B cell (primary cell): Measurements from ENCODE around the gene ADK. TPM values are rescaled to one million over a fixed set of nuclear protein-coding genes. Genes with fewer than 3 reads are reported as not detected.

ENCODE experiments used
- ATAC-seq: fragments of 200-7000 bp; cut with Tn5 transposase; one replicate; pipeline ENCODE4 v1.10.0; 2021; ENCODE audit warnings: low read depth, mild to moderate bottlenecking, moderate number of reproducible peaks, moderate library complexity
- CTCF ChIA-PET: fragments of 350-600 bp; sonication (Branson Sonifier 250); formaldehyde crosslinking; loops from one replicate; lab custom pipeline; 2021; ENCODE audit warnings: antibody characterized with exemption, inconsistent platforms; lab: Charles Lee
- POLR2A ChIA-PET: fragments of 350-600 bp; sonication (Branson Sonifier 250); formaldehyde crosslinking; loops from one replicate; lab custom pipeline; 2021; ENCODE audit warnings: antibody characterized with exemption; lab: Charles Lee
- DNase-seq: peaks from one replicate; pipeline ENCODE4 v3.0.0; 2013
- H2AFZ ChIP-seq: 2 replicates; pipeline ENCODE4 v1.6.1; 2012; ENCODE audit warnings: mild to moderate bottlenecking, low read depth, low read length; ENCODE audit not compliant: insufficient read depth, poor library complexity, severe bottlenecking
- H3K27ac ChIP-seq, 2 donors: 1 replicate in 1 of 2; 2 replicates in 1 of 2; pipeline ENCODE4 v1.5.1; 2012 to 2013; ENCODE audit warnings: low read length in 2 of 2, mild to moderate bottlenecking in 2 of 2, moderate library complexity in 1 of 2
- H3K27me3 ChIP-seq, 4 experiments: fragments of 200-600 bp in 1 of 4; sonication (generic) in 1 of 4; replicated peaks in 1 of 4; 1 replicate in 2 of 4; 2 replicates in 2 of 4; pipeline versions ENCODE4 v1.6.1 to v1.7.0; 2013 to 2016; ENCODE audit warnings: low read length in 3 of 4, mild to moderate bottlenecking in 2 of 4, mixed read lengths in 1 of 4, moderate library complexity in 1 of 4; ENCODE audit not compliant: insufficient read depth in 4 of 4, control insufficient read depth in 3 of 4; ENCODE audit errors: control extremely low read depth in 1 of 4
- H3K36me3 ChIP-seq, 2 experiments: replicated peaks in 1 of 2; 1 replicate in 1 of 2; 2 replicates in 1 of 2; pipeline versions ENCODE4 v1.6.1 to v1.7.1; 2013; ENCODE audit warnings: low read length in 1 of 2; ENCODE audit not compliant: insufficient read depth in 2 of 2, control insufficient read depth in 1 of 2; ENCODE audit errors: control extremely low read depth in 1 of 2, extremely low read depth in 1 of 2
- H3K4me1 ChIP-seq, 2 donors: fragments of 200-600 bp in 1 of 2; sonication (generic) in 1 of 2; 1 replicate in 1 of 2; 2 replicates in 1 of 2; pipeline versions ENCODE4 v1.5.1 to v1.6.1; 2013 to 2017; ENCODE audit warnings: low read length in 2 of 2; ENCODE audit not compliant: control insufficient read depth in 2 of 2, insufficient read depth in 2 of 2
- H3K4me2 ChIP-seq: replicated peaks from 2 replicates; pipeline ENCODE3; 2012; ENCODE audit warnings: mild to moderate bottlenecking, low read depth, low read length; ENCODE audit not compliant: poor library complexity, severe bottlenecking
- H3K4me3 ChIP-seq, 5 experiments: fragments of 200-600 bp in 1 of 5; sonication (generic) in 1 of 5; 1 replicate in 3 of 5; 2 replicates in 2 of 5; pipeline versions ENCODE4 v1.5.1 to v1.7.0; 2011 to 2016; ENCODE audit warnings: low read length in 4 of 5, mild to moderate bottlenecking in 4 of 5, low read depth in 2 of 5, control low read depth in 1 of 5, moderate library complexity in 1 of 5; ENCODE audit not compliant: insufficient read depth in 1 of 5; ENCODE audit errors: control extremely low read depth in 1 of 5, extremely low read depth in 1 of 5
- H3K79me2 ChIP-seq: fragments of 200-600 bp; sonication (generic); one replicate; pipeline ENCODE4 v1.6.0; 2016; ENCODE audit warnings: low read length; ENCODE audit not compliant: control insufficient read depth, insufficient read depth
- H3K9ac ChIP-seq: fragments of 200-600 bp; sonication (generic); 2 replicates; pipeline ENCODE4 v1.6.1; 2017; ENCODE audit warnings: mild to moderate bottlenecking, low read length, moderate library complexity
- H3K9me3 ChIP-seq, 3 donors: one replicate each; pipeline versions ENCODE4 v1.6.1 to v1.7.1; 2013; ENCODE audit warnings: low read length in 2 of 3; ENCODE audit not compliant: control insufficient read depth in 2 of 3, insufficient read depth in 1 of 3; ENCODE audit errors: control extremely low read depth in 1 of 3
- H4K20me1 ChIP-seq: 2 replicates; pipeline ENCODE4 v1.6.0; 2012; ENCODE audit warnings: mild to moderate bottlenecking, low read length; ENCODE audit not compliant: insufficient read depth, control insufficient read depth, poor library complexity, severe bottlenecking
- H3K27ac Mint-ChIP-seq: one replicate; pipeline ENCODE4 v1.8.0; 2021; ENCODE audit warnings: mixed read lengths
- H3K27me3 Mint-ChIP-seq: one replicate; pipeline ENCODE4 v1.8.0; 2021; ENCODE audit warnings: mixed read lengths
- H3K4me1 Mint-ChIP-seq: one replicate; pipeline ENCODE4 v1.8.0; 2021; ENCODE audit warnings: mixed read lengths
- H3K4me3 Mint-ChIP-seq: one replicate; pipeline ENCODE4 v1.8.0; 2021; ENCODE audit warnings: mixed read lengths
- H3K9me3 Mint-ChIP-seq: one replicate; pipeline ENCODE4 v1.8.0; 2022; ENCODE audit warnings: mixed read lengths; ENCODE audit not compliant: insufficient read depth
- EZH2 ChIP-seq: IDR thresholded peaks from 2 replicates; pipeline ENCODE4 v1.6.1; 2012; ENCODE audit warnings: borderline replicate concordance, low read depth, mild to moderate bottlenecking, moderate library complexity, low read length; ENCODE audit not compliant: insufficient read depth, poor library complexity, severe bottlenecking
- WGBS: methylation state at CpG from one replicate; pipeline ENCODE4 v1.1.5; 2013; ENCODE audit warnings: missing lambda C conversion rate; ENCODE audit not compliant: insufficient coverage; 5-methylcytosine and 5-hydroxymethylcytosine counted together
- intact Hi-C: fragments of 100-400 bp; cut with micrococcal nuclease; formaldehyde crosslinking; loops from one replicate; pipeline ENCODE4 v1.10.0; 2022
- polyA plus RNA-seq: library from polyadenylated mRNA; depleted of rRNA; stranded (reverse); fragments of >200 nt; gene quantifications from 2 replicates; pipeline ENCODE4 v1.2.3, GENCODE V29; 2012
- total RNA-seq, 2 donors: library from RNA; stranded (reverse); fragments of 120-200 nt in 1 of 2; gene quantifications; 1 replicate in 1 of 2; 2 replicates in 1 of 2; pipeline versions ENCODE4 v1.2.3 to v1.2.4, GENCODE V29; 2013 to 2022
- TF ChIP-seq, protein P1 (sequence below): fragments of 200-600 bp; IDR thresholded peaks from one replicate; pipeline ENCODE4 v1.8.0; 2022; ENCODE audit warnings: antibody characterized with exemption, mild to moderate bottlenecking

The ADK gene
- total and polyA plus RNA-seq, 2 donors (not counting 1 experiment from before 2014, with no cell fraction given): 37.2 to 52.6 TPM

DNA sequence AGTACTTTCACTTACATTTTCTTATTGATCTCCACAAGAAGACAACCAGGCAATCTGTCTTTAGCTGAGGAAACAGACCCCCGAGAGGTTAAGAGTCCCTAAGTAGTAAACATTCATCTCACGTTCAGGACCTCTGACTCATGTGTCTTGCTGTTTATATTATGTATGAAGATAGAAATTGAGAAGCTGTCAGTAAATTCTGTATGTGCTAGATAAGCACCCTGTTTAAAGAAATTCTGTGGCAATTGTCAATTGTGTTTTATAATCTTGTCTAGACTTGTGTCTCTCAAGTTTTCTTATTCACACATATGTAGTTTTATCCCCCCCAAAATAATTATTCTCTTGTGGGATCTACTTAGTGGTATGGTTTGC, 14.5 kb downstream of the ADK start:
- H3K27me3 ChIP-seq: no peaks in the 10 kb centered on the region
- H3K9ac ChIP-seq: peak overlapping the region; percentile 33
- H3K9me3 Mint-ChIP-seq: no peaks in the 10 kb centered on the region
- H3K4me3 ChIP-seq: no peak overlapping the region
- TF ChIP-seq EZH2: no peak
- TF ChIP-seq, protein P1, sequence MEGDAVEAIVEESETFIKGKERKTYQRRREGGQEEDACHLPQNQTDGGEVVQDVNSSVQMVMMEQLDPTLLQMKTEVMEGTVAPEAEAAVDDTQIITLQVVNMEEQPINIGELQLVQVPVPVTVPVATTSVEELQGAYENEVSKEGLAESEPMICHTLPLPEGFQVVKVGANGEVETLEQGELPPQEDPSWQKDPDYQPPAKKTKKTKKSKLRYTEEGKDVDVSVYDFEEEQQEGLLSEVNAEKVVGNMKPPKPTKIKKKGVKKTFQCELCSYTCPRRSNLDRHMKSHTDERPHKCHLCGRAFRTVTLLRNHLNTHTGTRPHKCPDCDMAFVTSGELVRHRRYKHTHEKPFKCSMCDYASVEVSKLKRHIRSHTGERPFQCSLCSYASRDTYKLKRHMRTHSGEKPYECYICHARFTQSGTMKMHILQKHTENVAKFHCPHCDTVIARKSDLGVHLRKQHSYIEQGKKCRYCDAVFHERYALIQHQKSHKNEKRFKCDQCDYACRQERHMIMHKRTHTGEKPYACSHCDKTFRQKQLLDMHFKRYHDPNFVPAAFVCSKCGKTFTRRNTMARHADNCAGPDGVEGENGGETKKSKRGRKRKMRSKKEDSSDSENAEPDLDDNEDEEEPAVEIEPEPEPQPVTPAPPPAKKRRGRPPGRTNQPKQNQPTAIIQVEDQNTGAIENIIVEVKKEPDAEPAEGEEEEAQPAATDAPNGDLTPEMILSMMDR: no peak
- H3K4me1 ChIP-seq: peaks cover 73 to 81% of the 10 kb centered on the region in 2 donors
- H3K27me3 Mint-ChIP-seq: no peaks in the 10 kb centered on the region
- peak overlapping the region; percentile 68 for H3K4me2 ChIP-seq
- peak overlapping the region; percentile 66 for H3K27ac Mint-ChIP-seq
- DNase-seq (no peak), ATAC-seq (no peak)
- H4K20me1 ChIP-seq: no peaks in the 10 kb centered on the region
- no peak overlapping the region for H2AFZ ChIP-seq
- peaks cover 0 to 3% of the 10 kb centered on the region in 2 experiments for H3K36me3 ChIP-seq
- no CpG with 5 or more reads among the region's 2 CpGs for WGBS
- POLR2A ChIA-PET: interaction anchor here (0.7 to 3.0 kb wide), 5 partner anchors 8 to 419 kb away, joined by 3 to 17 read pairs (median 5); partner anchors contain the start of genes ADK and AP3M1
- CTCF ChIA-PET: interaction anchor here (0.5 to 3.1 kb wide), 7 partner anchors 9 to 1022 kb away, joined by 3 to 17 read pairs (median 5); partner anchors contain the start of genes ADK and AP3M1
- H3K9me3 ChIP-seq: no peaks in the 10 kb centered on the region
- H3K4me3 Mint-ChIP-seq: peak overlapping the region; percentile 35
- H3K79me2 ChIP-seq: peaks cover 88% of the 10 kb centered on the region
- peaks cover 70% of the 10 kb centered on the region for H3K4me1 Mint-ChIP-seq
- intact Hi-C loops: loop anchor here (1.0 kb wide), 1 partner anchor 14 kb away; the partner anchor contains the start of gene ADK
- H3K27ac ChIP-seq: peak overlapping the region; percentile 23 to 80

GRCh38 chr10:74167443-74167842, 16.4 kb downstream of the ADK start:
- Histone ChIP-seq H3K4me2 (peak overlapping the region; percentile 68), H3K79me2 (peaks cover 87% of the 10 kb centered on the region)

More at GRCh38 chr10:74167443-74167842, 16.4 kb downstream of the ADK start:
- Histone ChIP-seq H2AFZ (peak overlapping the region; percentile 34), H3K27ac (peak overlapping the region; percentile 65 to 80), H3K36me3 (no peaks in the 10 kb centered on the region), H3K4me3 (peak overlapping the region in 1 of 5 experiments; percentile 38), H3K27me3 (no peaks in the 10 kb centered on the region), H3K9me3 (no peaks in the 10 kb centered on the region), H3K9ac (peak overlapping the region; percentile 42), H3K4me1 (peaks cover 73 to 87% of the 10 kb centered on the region in 2 donors), H4K20me1 (no peaks in the 10 kb centered on the region)
- intact Hi-C loops: loop anchor here (1.0 kb wide), 1 partner anchor 9 kb away; no protein-coding TSS in a partner anchor
- TF ChIP-seq, protein P1: no peak
- no peak for TF ChIP-seq EZH2
- POLR2A ChIA-PET: interaction anchor here (1.4 to 3.0 kb wide), 2 partner anchors 8 to 23 kb away, joined by 3 to 17 read pairs; no protein-coding TSS in a partner anchor
- ATAC-seq: no peak
- WGBS: no CpG with 5 or more reads among the region's 1 CpG
- peak; percentile 21 for DNase-seq
- peak overlapping the region; percentile 56 for H3K4me3 Mint-ChIP-seq
- peak overlapping the region; percentile 91 for H3K27ac Mint-ChIP-seq
- H3K27me3 Mint-ChIP-seq: no peaks in the 10 kb centered on the region
- no peaks in the 10 kb centered on the region for H3K9me3 Mint-ChIP-seq
- CTCF ChIA-PET: interaction anchor here (1.5 to 3.1 kb wide), 7 partner anchors 9 to 67 kb away, joined by 3 to 17 read pairs (median 4); partner anchors contain the start of genes ADK and AP3M1
- peaks cover 69% of the 10 kb centered on the region for H3K4me1 Mint-ChIP-seq
